ENCODE measurements around the gene CRYL1.

GRCh38 chr13:20358022-20358421 lies 167.6 kb downstream of the CRYL1 start:
- TF ChIP-seq CREB1 (IDR thresholded peaks at IDR 0.05; ENCODE audit: low read depth) (no peak), EP300 (IDR thresholded peaks at IDR 0.05; ENCODE audit: borderline replicate concordance) (no peak), EGR1 (IDR thresholded peaks at IDR 0.05) (no peak), YY1 (IDR thresholded peaks at IDR 0.05; ENCODE audit: low read depth) (no peak), MAX (IDR thresholded peaks at IDR 0.05) (no peak), RAD21 (IDR thresholded peaks at IDR 0.05; ENCODE audit: low read depth) (no peak), TEAD4 (IDR thresholded peaks at IDR 0.05) (no peak), TAF1 (IDR thresholded peaks at IDR 0.05; ENCODE audit: low read depth) (no peak), CEBPB (IDR thresholded peaks at IDR 0.05) (no peak), REST (IDR thresholded peaks at IDR 0.05; ENCODE audit: low read depth) (no peak), ZBTB7A (IDR thresholded peaks at IDR 0.05; ENCODE audit: low read depth) (no peak), FOXM1 (IDR thresholded peaks at IDR 0.05; ENCODE audit: borderline replicate concordance, low read depth) (no peak)
